Measurements from ENCODE around the gene TMEM232. TPM values are rescaled to one million over a fixed set of nuclear protein-coding genes. Genes with fewer than 3 reads are reported as not detected.
"Not testable (repeated sequence)": the region's sequence is repeated elsewhere in the genome, so short reads cannot be mapped to it uniquely, and the experiment has no call there.

The TMEM232 gene
- total RNA-seq, 1 experiment from 2014 or later: 0.21 TPM

- CTCF ChIA-PET: no interaction called here
- no peaks in the 10 kb centered on the region for H3K4me1 ChIP-seq (ENCODE audit: control insufficient read depth, insufficient read depth, low read length)
- no peaks in the 10 kb centered on the region for H3K27me3 ChIP-seq (ENCODE audit: control insufficient read depth, insufficient read depth, low read length)
- H3K4me3 ChIP-seq (ENCODE audit: low read depth in 2 of 2, low read length in 2 of 2): no peak overlapping the region
- in situ Hi-C loops (cut with HindIII; ENCODE audit: low pct_unique_long_range_greater_than_20kb, low sequenced_read_pairs): no loop called here
- no TSS peak for BruUV-seq (replicated peaks)
- no peak for DNase-seq (ENCODE audit: low read depth, low spot score)
- POLR2A ChIA-PET: no interaction called here
- no peaks in the 10 kb centered on the region for H3K9me3 ChIP-seq (ENCODE audit: control insufficient read depth, insufficient read depth, low read depth, low read length)
- intact Hi-C loops (cut with micrococcal nuclease; ENCODE audit: unreplicated experiment): no loop called here
- no peak overlapping the region for H3K27ac ChIP-seq (ENCODE audit: low read length)
- ATAC-seq: no peak
- TF ChIP-seq POLR2AphosphoS5 (IDR thresholded peaks at IDR 0.05; ENCODE audit: low read depth, low read length): no peak
- TF ChIP-seq SIN3A (IDR thresholded peaks at IDR 0.05; ENCODE audit: borderline replicate concordance, insufficient read depth, low read depth, low read length): no peak
- TF ChIP-seq CTCF (IDR thresholded peaks at IDR 0.05): no peak
- no peak for TF ChIP-seq TCF7L2 (IDR thresholded peaks at IDR 0.05; ENCODE audit: low read depth, low read length)
- no peak for TF ChIP-seq REST (IDR thresholded peaks at IDR 0.05; ENCODE audit: insufficient read depth in 1 of 2, low read depth in 2 of 2, low read length in 1 of 2)
- no peaks in the 10 kb centered on the region for H3K36me3 ChIP-seq (ENCODE audit: control insufficient read depth, insufficient read depth, low read length)
These were observed 24.2 kb downstream of the TMEM232 start for GRCh38 chr5:110702300-110702699.

- H3K27ac ChIP-seq (ENCODE audit: low read length); BruUV-seq (replicated peaks); H3K36me3 ChIP-seq (ENCODE audit: control insufficient read depth, insufficient read depth, low read length); H3K27me3 ChIP-seq (ENCODE audit: control insufficient read depth, insufficient read depth, low read length); H3K4me3 ChIP-seq (ENCODE audit: low read depth in 2 of 2, low read length in 2 of 2); H3K9me3 ChIP-seq (ENCODE audit: control insufficient read depth, insufficient read depth, low read depth, low read length); ATAC-seq; CTCF ChIA-PET; POLR2A ChIA-PET; H3K4me1 ChIP-seq (ENCODE audit: control insufficient read depth, insufficient read depth, low read length); in situ Hi-C loops (cut with HindIII; ENCODE audit: low pct_unique_long_range_greater_than_20kb, low sequenced_read_pairs); DNase-seq (ENCODE audit: low read depth, low spot score); intact Hi-C loops (cut with micrococcal nuclease; ENCODE audit: unreplicated experiment): not testable (repeated sequence)
These were observed 33.8 kb downstream of the TMEM232 start for GRCh38 chr5:110692669-110693068.

- DNase-seq (ENCODE audit: low read depth, low spot score); ATAC-seq; H3K9me3 ChIP-seq (ENCODE audit: control insufficient read depth, insufficient read depth, low read depth, low read length); H3K4me3 ChIP-seq (ENCODE audit: low read depth in 2 of 2, low read length in 2 of 2); H3K36me3 ChIP-seq (ENCODE audit: control insufficient read depth, insufficient read depth, low read length); POLR2A ChIA-PET; H3K27me3 ChIP-seq (ENCODE audit: control insufficient read depth, insufficient read depth, low read length); H3K4me1 ChIP-seq (ENCODE audit: control insufficient read depth, insufficient read depth, low read length); in situ Hi-C loops (cut with HindIII; ENCODE audit: low pct_unique_long_range_greater_than_20kb, low sequenced_read_pairs); H3K27ac ChIP-seq (ENCODE audit: low read length); intact Hi-C loops (cut with micrococcal nuclease; ENCODE audit: unreplicated experiment); CTCF ChIA-PET; BruUV-seq (replicated peaks): not testable (repeated sequence)
These were observed 35.9 kb downstream of the TMEM232 start for GRCh38 chr5:110690587-110690986.

All from Panc1 (cell line).